Keratinocyte (primary cell): ENCODE measurements around the gene SHROOM3. TPM values are rescaled to one million over a fixed set of nuclear protein-coding genes. Genes with fewer than 3 reads are reported as not detected.
A peak's percentile ranks its signal among the peaks of the same experiment; 100 is the strongest.

Experiments used
- DNase-seq: peaks from one replicate; pipeline ENCODE4 v3.0.0-alpha.2; 2011; ENCODE audit warnings: low read depth, missing footprints, low spot score
- FAIRE-seq: peaks from 2 replicates; lab custom pipeline; 2011; peaks lifted over from hg19 to GRCh38; lab: Jason Lieb, UNC
- H2AFZ ChIP-seq: 2 replicates; pipeline ENCODE4 v1.6.0; 2012; ENCODE audit warnings: low read length, control low read depth, inconsistent platforms; ENCODE audit not compliant: control insufficient read depth
- H3K27ac ChIP-seq: 2 replicates; pipeline ENCODE4 v1.5.1; 2011; ENCODE audit warnings: low read length; ENCODE audit not compliant: control insufficient read depth, insufficient read depth
- H3K27me3 ChIP-seq: 3 replicates; pipeline ENCODE4 v1.6.0; 2011; ENCODE audit warnings: low read length; ENCODE audit not compliant: control insufficient read depth, insufficient read depth; ENCODE audit errors: extremely low read depth
- H3K36me3 ChIP-seq, 2 experiments: 2 replicates in 1 of 2; 3 replicates in 1 of 2; pipeline ENCODE4 v1.5.1; 2011; ENCODE audit warnings: low read length in 2 of 2, mild to moderate bottlenecking in 1 of 2; ENCODE audit not compliant: control insufficient read depth in 2 of 2, insufficient read depth in 2 of 2; ENCODE audit errors: extremely low read depth in 1 of 2
- H3K4me1 ChIP-seq: 3 replicates; pipeline ENCODE4 v1.5.1; 2011; ENCODE audit warnings: low read length; ENCODE audit not compliant: control insufficient read depth, insufficient read depth; ENCODE audit errors: extremely low read depth
- H3K4me2 ChIP-seq: 3 replicates; pipeline ENCODE4 v1.6.0; 2011; ENCODE audit warnings: low read depth, low read length; ENCODE audit not compliant: control insufficient read depth, insufficient read depth; ENCODE audit errors: extremely low read depth
- H3K4me3 ChIP-seq, 3 experiments: fragments of 200-600 bp in 1 of 3; sonication (generic) in 1 of 3; 2 replicates in 2 of 3; 3 replicates in 1 of 3; pipeline ENCODE4 v1.5.1; 2011 to 2016; ENCODE audit warnings: low read length in 3 of 3, mild to moderate bottlenecking in 3 of 3, control low read depth in 2 of 3, inconsistent platforms in 1 of 3, low read depth in 1 of 3, mixed read lengths in 1 of 3, mixed run types in 1 of 3, moderate library complexity in 1 of 3; ENCODE audit not compliant: control insufficient read depth in 2 of 3, insufficient read depth in 2 of 3; ENCODE audit errors: extremely low read depth in 1 of 3
- H3K79me2 ChIP-seq: 2 replicates; pipeline ENCODE4 v1.6.0; 2012; ENCODE audit warnings: low read length; ENCODE audit not compliant: control insufficient read depth, insufficient read depth
- H3K9ac ChIP-seq: 3 replicates; pipeline ENCODE4 v1.6.0; 2011; ENCODE audit warnings: low read length; ENCODE audit not compliant: control insufficient read depth, insufficient read depth; ENCODE audit errors: extremely low read depth
- H3K9me1 ChIP-seq: 3 replicates; pipeline ENCODE4 v1.6.0; 2011; ENCODE audit warnings: low read length; ENCODE audit not compliant: control insufficient read depth, insufficient read depth; ENCODE audit errors: extremely low read depth
- H3K9me3 ChIP-seq: 2 replicates; pipeline ENCODE4 v1.5.1; 2012; ENCODE audit warnings: low read depth, low read length; ENCODE audit not compliant: control insufficient read depth
- H4K20me1 ChIP-seq: 3 replicates; pipeline ENCODE4 v1.6.0; 2011; ENCODE audit warnings: low read length; ENCODE audit not compliant: control insufficient read depth, insufficient read depth; ENCODE audit errors: extremely low read depth
- EZH2 ChIP-seq: IDR thresholded peaks from one replicate; pipeline ENCODE4 v1.6.1; 2012; ENCODE audit warnings: inconsistent platforms, mild to moderate bottlenecking, low read length, moderate library complexity
- dilution Hi-C: fragments of 300-500 bp; cut with MboI; formaldehyde crosslinking; loops from one replicate; pipeline ENCODE4 v1.7.0; 2020; ENCODE audit warnings: low sequenced_read_pairs; ENCODE audit not compliant: extremely low pct_ligation_motif_present
- polyA plus RNA-seq, 5 experiments: library from polyadenylated mRNA; depleted of rRNA in 3 of 5; stranded (reverse) in 3 of 5; stranded (forward) in 1 of 5; unstranded in 1 of 5; fragments of >200 nt; gene quantifications; 1 replicate in 1 of 5; 2 replicates in 3 of 5; 3 replicates in 1 of 5; pipeline versions ENCODE4 v1.2.1 to v1.2.3, GENCODE V29; 2011 to 2012; ENCODE audit warnings: missing spikeins in 2 of 5, low read depth in 1 of 5, low replicate concordance in 1 of 5
- TF ChIP-seq, protein P1 (sequence below), 3 experiments: IDR thresholded peaks in 1 of 3; conservative IDR thresholded peaks in 1 of 3; optimal IDR thresholded peaks in 1 of 3; 2 replicates in 2 of 3; 3 replicates in 1 of 3; pipeline versions ENCODE3 to v1.5.1; 2011; ENCODE audit warnings: low read length in 3 of 3, mild to moderate bottlenecking in 3 of 3, moderate library complexity in 2 of 3, control low read depth in 1 of 3, inconsistent platforms in 1 of 3; ENCODE audit not compliant: insufficient read depth in 2 of 3; ENCODE audit errors: extremely low read depth in 1 of 3

Gene SHROOM3
- polyA plus RNA-seq, 1 donor (not counting 4 experiments of a cell fraction or from before 2014, with no cell fraction given): 4.9 TPM

- Histone ChIP-seq H3K4me3 (peak overlapping the region; percentile 11 to 64 (median 17)), H3K9ac (peak overlapping the region; percentile 26), H3K27me3 (no peaks in the 10 kb centered on the region), H3K36me3 (no peaks in the 10 kb centered on the region), H4K20me1 (no peaks in the 10 kb centered on the region), H2AFZ (peak overlapping the region; percentile 59), H3K9me1 (no peaks in the 10 kb centered on the region), H3K9me3 (no peaks in the 10 kb centered on the region), H3K27ac (peak overlapping the region; percentile 63), H3K4me2 (peak overlapping the region; percentile 73), H3K79me2 (no peaks in the 10 kb centered on the region), H3K4me1 (peaks cover 63% of the 10 kb centered on the region)
- no peak for TF ChIP-seq EZH2
- TF ChIP-seq, protein P1, sequence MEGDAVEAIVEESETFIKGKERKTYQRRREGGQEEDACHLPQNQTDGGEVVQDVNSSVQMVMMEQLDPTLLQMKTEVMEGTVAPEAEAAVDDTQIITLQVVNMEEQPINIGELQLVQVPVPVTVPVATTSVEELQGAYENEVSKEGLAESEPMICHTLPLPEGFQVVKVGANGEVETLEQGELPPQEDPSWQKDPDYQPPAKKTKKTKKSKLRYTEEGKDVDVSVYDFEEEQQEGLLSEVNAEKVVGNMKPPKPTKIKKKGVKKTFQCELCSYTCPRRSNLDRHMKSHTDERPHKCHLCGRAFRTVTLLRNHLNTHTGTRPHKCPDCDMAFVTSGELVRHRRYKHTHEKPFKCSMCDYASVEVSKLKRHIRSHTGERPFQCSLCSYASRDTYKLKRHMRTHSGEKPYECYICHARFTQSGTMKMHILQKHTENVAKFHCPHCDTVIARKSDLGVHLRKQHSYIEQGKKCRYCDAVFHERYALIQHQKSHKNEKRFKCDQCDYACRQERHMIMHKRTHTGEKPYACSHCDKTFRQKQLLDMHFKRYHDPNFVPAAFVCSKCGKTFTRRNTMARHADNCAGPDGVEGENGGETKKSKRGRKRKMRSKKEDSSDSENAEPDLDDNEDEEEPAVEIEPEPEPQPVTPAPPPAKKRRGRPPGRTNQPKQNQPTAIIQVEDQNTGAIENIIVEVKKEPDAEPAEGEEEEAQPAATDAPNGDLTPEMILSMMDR (optimal IDR thresholded peaks at IDR 0.05 in 1 of 3, IDR thresholded peaks at IDR 0.05 in 1 of 3, conservative IDR thresholded peaks at IDR 0.05 in 1 of 3; ENCODE audit: extremely low read depth in 1 of 3, insufficient read depth in 2 of 3, low read length in 3 of 3): no peak
- no peak for DNase-seq
- dilution Hi-C loops: no loop called here
- FAIRE-seq: peak; percentile 86
These were observed 204.3 kb downstream of the SHROOM3 start for GRCh38 chr4:76639288-76639687.

DNA sequence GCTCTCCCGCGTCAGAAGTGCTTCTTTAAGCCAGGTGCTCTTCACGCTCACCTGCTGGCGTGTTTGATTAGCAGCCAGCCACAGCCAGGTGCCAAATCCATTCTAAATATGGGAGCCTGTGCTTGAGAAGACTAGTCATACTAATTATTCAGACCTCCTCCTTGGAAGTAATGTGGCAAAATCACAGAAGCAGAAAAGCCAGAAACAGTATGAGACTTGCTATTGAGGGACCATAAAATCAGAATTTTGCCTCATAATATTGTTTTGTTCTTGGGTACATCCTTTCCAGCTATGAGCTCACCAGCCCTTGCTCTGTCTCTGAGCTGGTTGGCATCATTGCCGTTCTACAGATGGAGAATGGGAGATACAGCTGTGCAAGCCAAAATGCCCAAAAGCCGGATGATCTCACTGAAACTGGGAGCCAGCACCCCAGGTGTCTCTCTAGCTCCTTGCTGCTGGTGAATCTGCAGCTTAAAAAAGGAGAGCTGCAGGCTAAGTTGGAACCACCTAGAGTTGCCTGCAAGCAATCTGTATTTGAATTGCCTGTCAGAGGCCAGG, 205.4 kb downstream of the SHROOM3 start:
- H3K9me3 ChIP-seq: no peaks in the 10 kb centered on the region
- H3K27ac ChIP-seq: no peak overlapping the region
- peaks cover 54% of the 10 kb centered on the region for H3K4me1 ChIP-seq
- FAIRE-seq (peak; percentile 49), DNase-seq (no peak)
- no peaks in the 10 kb centered on the region for H3K36me3 ChIP-seq
- peak overlapping the region; percentile 73 for H3K4me2 ChIP-seq
- H3K27me3 ChIP-seq: no peaks in the 10 kb centered on the region
- TF ChIP-seq, protein P1 (optimal IDR thresholded peaks at IDR 0.05 in 1 of 3, IDR thresholded peaks at IDR 0.05 in 1 of 3, conservative IDR thresholded peaks at IDR 0.05 in 1 of 3; ENCODE audit: extremely low read depth in 1 of 3, insufficient read depth in 2 of 3, low read length in 3 of 3): no peak
- TF ChIP-seq EZH2: no peak
- no peaks in the 10 kb centered on the region for H4K20me1 ChIP-seq
- peak overlapping the region in 1 of 3 experiments; percentile 64 for H3K4me3 ChIP-seq
- no peaks in the 10 kb centered on the region for H3K79me2 ChIP-seq
- dilution Hi-C loops: no loop called here
- H3K9ac ChIP-seq: no peak overlapping the region
- H3K9me1 ChIP-seq: no peaks in the 10 kb centered on the region
- H2AFZ ChIP-seq: no peak overlapping the region
